BLaER1 treated with 17β-estradiol and CSF1 and Interleukin-3, amounts not matched to agents 10 nM and 100 nM (cell line): ENCODE results near the gene HOXB6.
A peak's percentile ranks its signal among the peaks of the same experiment; 100 is the strongest.

ENCODE experiments used
- H3K27ac ChIP-seq, 11 experiments: shearing (Covaris generic); formaldehyde crosslinking; 2 replicates each; pipeline ENCODE4 v1.8.1; 2022
- H3K27me3 ChIP-seq, 11 experiments: shearing (Covaris generic); formaldehyde crosslinking; 2 replicates each; pipeline ENCODE4 v1.8.1; 2022
- H3K36me3 ChIP-seq, 11 experiments: shearing (Covaris generic); formaldehyde crosslinking; 2 replicates each; pipeline ENCODE4 v1.8.1; 2022
- H3K4me1 ChIP-seq, 10 experiments: shearing (Covaris generic); formaldehyde crosslinking; 2 replicates each; pipeline ENCODE4 v1.8.1; 2022
- H3K4me2 ChIP-seq, 11 experiments: shearing (Covaris generic); formaldehyde crosslinking; 2 replicates each; pipeline ENCODE4 v1.8.1; 2022
- H3K4me3 ChIP-seq, 10 experiments: shearing (Covaris generic); formaldehyde crosslinking; 2 replicates each; pipeline ENCODE4 v1.8.1; 2022
- H3K9ac ChIP-seq, 11 experiments: shearing (Covaris generic); formaldehyde crosslinking; 2 replicates each; pipeline ENCODE4 v1.8.1; 2022
- H3K9me3 ChIP-seq, 11 experiments: shearing (Covaris generic); formaldehyde crosslinking; replicated peaks in 1 of 11; 2 replicates each; pipeline ENCODE4 v1.8.1; 2022
- H4K20me1 ChIP-seq, 11 experiments: shearing (Covaris generic); formaldehyde crosslinking; 2 replicates each; pipeline ENCODE4 v1.8.1; 2022
- Cebpa-rat ChIP-seq, 11 experiments: shearing (Covaris generic); IDR thresholded peaks; 2 replicates each; pipeline ENCODE4 v1.8.1; 2022

Gene HOXB6

GRCh38 chr17:48630925-48631692 lies 26.3 kb upstream of the HOXB6 start:
- Histone ChIP-seq H3K36me3 (no peaks in the 10 kb centered on the region), H3K9me3 (peaks cover 0 to 7% (median 0%) of the 10 kb centered on the region in 11 experiments; a peak in 1 of 22 replicates), H3K27ac (no peak overlapping the region), H3K9ac (no peak overlapping the region), H3K27me3 (peaks cover 100% of the 10 kb centered on the region in 11 experiments), H3K4me2 (no peak overlapping the region), H4K20me1 (peaks cover 0 to 97% (median 92%) of the 10 kb centered on the region in 11 experiments; a peak in 16 of 22 replicates), H3K4me1 (peaks cover 0 to 6% (median 0%) of the 10 kb centered on the region in 10 experiments; a peak in 3 of 20 replicates), H3K4me3 (no peak overlapping the region)
- TF ChIP-seq Cebpa-rat (IDR thresholded peaks at IDR 0.05), result peak in 2 of 11 experiments; percentile 17 to 55; a peak in 2 of 22 replicates

GRCh38 chr17:48630009-48630924 lies 25.5 kb upstream of the HOXB6 start:
- Histone ChIP-seq H4K20me1 (peaks cover 0 to 97% (median 92%) of the 10 kb centered on the region in 11 experiments; a peak in 18 of 22 replicates), H3K4me1 (peaks cover 8 to 13% (median 8%) of the 10 kb centered on the region in 10 experiments; a peak in 13 of 20 replicates), H3K4me2 (no peak overlapping the region), H3K4me3 (no peak overlapping the region), H3K27me3 (peaks cover 100% of the 10 kb centered on the region in 11 experiments), H3K9ac (no peak overlapping the region), H3K9me3 (peaks cover 0 to 7% (median 0%) of the 10 kb centered on the region in 11 experiments; a peak in 1 of 22 replicates), H3K36me3 (no peaks in the 10 kb centered on the region), H3K27ac (no peak overlapping the region)
- no peak for TF ChIP-seq Cebpa-rat (IDR thresholded peaks at IDR 0.05)

DNA sequence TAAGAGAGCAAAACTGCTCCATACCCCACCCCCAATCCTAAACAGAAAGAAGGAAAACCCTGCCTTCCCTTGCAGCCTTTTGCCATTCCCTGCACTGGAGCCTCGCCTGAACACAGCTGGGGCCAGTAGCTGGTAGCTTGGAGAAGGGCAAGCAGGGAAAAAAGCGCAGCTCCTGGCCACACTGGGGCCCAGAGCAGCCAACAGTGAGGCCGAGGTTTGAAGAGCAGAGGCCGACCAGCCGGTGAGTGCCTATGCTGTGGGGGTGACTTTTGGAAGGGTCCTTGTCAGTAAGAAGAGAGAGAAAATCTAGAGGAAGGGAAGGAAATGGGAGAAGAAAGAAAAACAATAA lies 24.6 kb upstream of the HOXB6 start:
- Histone ChIP-seq H4K20me1 (peaks cover 0 to 97% (median 92%) of the 10 kb centered on the region in 11 experiments; a peak in 18 of 22 replicates), H3K4me1 (peaks cover 9 to 18% (median 14%) of the 10 kb centered on the region in 10 experiments; a peak in 13 of 20 replicates), H3K9me3 (peaks cover 0 to 7% (median 0%) of the 10 kb centered on the region in 11 experiments; a peak in 1 of 22 replicates), H3K27ac (no peak overlapping the region), H3K4me3 (no peak overlapping the region), H3K9ac (no peak overlapping the region), H3K36me3 (no peaks in the 10 kb centered on the region), H3K27me3 (peaks cover 100% of the 10 kb centered on the region in 11 experiments), H3K4me2 (no peak overlapping the region)
- TF ChIP-seq Cebpa-rat (IDR thresholded peaks at IDR 0.05), result no peak

DNA sequence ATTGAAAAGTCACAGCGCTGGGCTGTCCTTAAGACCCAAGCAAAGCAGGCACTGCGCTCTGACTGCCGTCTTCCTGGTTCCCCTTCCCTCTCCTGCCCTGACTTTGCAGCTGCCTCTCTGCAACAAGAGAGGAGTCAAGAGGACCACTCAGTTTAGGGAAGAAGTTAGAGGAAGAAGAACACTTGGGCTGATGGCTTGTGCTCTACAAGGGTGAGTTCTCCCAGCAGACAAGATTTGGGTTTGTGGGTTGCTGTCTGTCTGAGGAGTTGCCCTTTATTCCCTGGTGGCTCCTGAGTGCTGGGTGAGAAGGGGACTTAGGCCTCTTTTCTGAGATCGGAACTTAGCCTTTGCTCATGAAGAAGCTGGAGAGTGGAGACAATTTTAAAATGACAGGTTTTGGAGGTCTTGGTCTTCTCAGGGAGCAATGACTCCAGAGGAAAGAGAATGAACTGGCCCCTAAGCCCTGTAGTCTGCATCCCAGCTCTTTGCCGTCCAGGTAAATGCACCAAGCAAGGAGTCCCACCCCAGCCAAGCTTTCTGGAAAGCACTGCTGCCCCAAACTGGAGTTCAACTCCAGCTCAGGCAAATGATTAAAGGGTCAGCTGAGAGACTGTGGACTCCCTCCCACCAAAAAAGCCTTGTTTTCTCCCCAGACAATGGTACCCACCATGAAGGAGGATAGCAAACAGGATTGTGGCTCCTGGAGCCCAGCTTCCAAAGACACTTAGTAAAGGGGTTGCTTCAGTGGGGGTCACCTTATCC lies 24.0 kb upstream of the HOXB6 start:
- H3K4me2 ChIP-seq, result no peak overlapping the region
- H3K9me3 ChIP-seq, result peaks cover 0 to 3% (median 0%) of the 10 kb centered on the region in 11 experiments; a peak in 1 of 22 replicates
- no peaks in the 10 kb centered on the region for H3K36me3 ChIP-seq
- peaks cover 100% of the 10 kb centered on the region in 11 experiments for H3K27me3 ChIP-seq
- peaks cover 0 to 97% (median 93%) of the 10 kb centered on the region in 11 experiments; a peak in 18 of 22 replicates for H4K20me1 ChIP-seq
- no peak overlapping the region for H3K4me3 ChIP-seq
- no peak for TF ChIP-seq Cebpa-rat (IDR thresholded peaks at IDR 0.05)
- H3K27ac ChIP-seq, result no peak overlapping the region
- H3K4me1 ChIP-seq, result peaks cover 9 to 18% (median 14%) of the 10 kb centered on the region in 10 experiments; a peak in 13 of 20 replicates
- H3K9ac ChIP-seq, result no peak overlapping the region

DNA sequence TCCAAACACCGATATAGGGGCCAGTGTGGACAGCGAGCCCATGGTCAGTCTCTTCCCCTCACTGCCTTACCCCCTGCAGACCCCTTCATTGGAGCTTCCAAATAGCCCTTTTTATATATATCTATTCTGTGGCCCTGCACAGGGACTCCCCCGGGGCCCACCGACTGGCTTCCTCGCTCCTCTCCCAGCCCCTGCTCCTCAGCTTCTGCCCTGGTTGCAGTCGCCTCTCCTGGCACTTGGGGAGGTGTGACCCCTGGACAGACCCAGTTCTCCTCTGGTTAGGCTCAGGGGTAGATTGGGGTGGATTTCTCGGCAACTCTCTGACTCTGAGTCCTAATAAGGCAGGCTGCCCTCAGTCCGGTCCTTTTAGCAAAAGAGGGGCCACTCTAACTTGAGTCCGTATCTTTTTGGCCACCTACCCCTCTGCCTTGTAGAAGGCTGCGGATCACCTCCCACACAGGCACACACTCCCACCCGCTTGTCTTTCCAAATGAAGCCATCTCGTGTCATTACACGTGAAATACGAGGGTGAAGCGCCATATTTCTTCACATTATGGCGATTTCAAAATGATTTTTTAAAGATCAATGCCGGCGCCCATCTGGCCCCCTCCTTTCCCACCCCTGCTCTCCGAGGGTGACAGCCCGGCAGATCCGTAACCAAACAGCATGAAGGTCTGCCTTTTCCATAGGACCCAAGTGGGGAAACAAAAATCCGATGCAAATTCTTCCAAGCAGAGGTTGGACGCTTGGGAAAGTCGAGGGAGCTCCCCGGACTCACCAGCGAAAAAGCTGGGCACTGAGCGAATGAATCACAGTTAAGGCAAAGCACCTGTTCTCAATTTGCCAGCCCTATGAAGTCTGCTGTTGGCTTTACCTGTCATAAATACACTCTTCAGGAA lies 23.1 kb upstream of the HOXB6 start:
- peaks cover 0 to 97% (median 93%) of the 10 kb centered on the region in 11 experiments; a peak in 18 of 22 replicates for H4K20me1 ChIP-seq
- H3K4me1 ChIP-seq, result peaks cover 9 to 18% (median 14%) of the 10 kb centered on the region in 10 experiments; a peak in 13 of 20 replicates
- H3K4me2 ChIP-seq, result no peak overlapping the region
- no peak overlapping the region for H3K4me3 ChIP-seq
- no peak overlapping the region for H3K27ac ChIP-seq
- TF ChIP-seq Cebpa-rat (IDR thresholded peaks at IDR 0.05), result no peak
- H3K36me3 ChIP-seq, result no peaks in the 10 kb centered on the region
- no peaks in the 10 kb centered on the region for H3K9me3 ChIP-seq
- H3K27me3 ChIP-seq, result peaks cover 100% of the 10 kb centered on the region in 11 experiments
- no peak overlapping the region for H3K9ac ChIP-seq

DNA sequence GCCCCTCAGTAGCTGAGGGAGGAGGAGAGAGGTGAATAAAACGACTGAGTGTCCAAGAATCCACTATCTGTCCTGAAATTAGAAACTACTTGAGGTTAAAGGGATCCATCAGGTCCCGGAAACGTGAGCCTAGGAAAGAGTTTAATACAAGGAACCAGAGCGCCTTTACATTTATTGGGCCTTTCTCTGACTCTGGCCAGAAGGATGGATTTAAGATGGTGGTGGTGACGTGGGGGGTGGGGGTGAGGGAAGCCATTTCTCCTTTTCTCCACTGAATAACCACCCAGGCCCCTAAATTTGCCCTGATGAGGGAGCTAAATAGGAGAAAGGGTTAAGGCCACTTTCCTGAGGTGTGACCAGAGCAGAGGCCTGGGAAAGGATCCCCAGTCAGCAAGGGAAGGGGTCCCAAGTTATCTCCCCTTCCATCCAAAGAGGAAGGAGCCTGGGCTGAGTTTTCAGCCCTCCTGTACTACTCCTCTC lies 22.4 kb upstream of the HOXB6 start:
- no peak overlapping the region for H3K4me2 ChIP-seq
- no peak for TF ChIP-seq Cebpa-rat (IDR thresholded peaks at IDR 0.05)
- no peaks in the 10 kb centered on the region for H3K36me3 ChIP-seq
- H4K20me1 ChIP-seq, result peaks cover 0 to 98% (median 93%) of the 10 kb centered on the region in 11 experiments; a peak in 18 of 22 replicates
- no peaks in the 10 kb centered on the region for H3K9me3 ChIP-seq
- peaks cover 100% of the 10 kb centered on the region in 11 experiments for H3K27me3 ChIP-seq
- H3K27ac ChIP-seq, result no peak overlapping the region
- H3K4me3 ChIP-seq, result no peak overlapping the region
- no peak overlapping the region for H3K9ac ChIP-seq
- peaks cover 9 to 18% (median 14%) of the 10 kb centered on the region in 10 experiments; a peak in 13 of 20 replicates for H3K4me1 ChIP-seq

DNA sequence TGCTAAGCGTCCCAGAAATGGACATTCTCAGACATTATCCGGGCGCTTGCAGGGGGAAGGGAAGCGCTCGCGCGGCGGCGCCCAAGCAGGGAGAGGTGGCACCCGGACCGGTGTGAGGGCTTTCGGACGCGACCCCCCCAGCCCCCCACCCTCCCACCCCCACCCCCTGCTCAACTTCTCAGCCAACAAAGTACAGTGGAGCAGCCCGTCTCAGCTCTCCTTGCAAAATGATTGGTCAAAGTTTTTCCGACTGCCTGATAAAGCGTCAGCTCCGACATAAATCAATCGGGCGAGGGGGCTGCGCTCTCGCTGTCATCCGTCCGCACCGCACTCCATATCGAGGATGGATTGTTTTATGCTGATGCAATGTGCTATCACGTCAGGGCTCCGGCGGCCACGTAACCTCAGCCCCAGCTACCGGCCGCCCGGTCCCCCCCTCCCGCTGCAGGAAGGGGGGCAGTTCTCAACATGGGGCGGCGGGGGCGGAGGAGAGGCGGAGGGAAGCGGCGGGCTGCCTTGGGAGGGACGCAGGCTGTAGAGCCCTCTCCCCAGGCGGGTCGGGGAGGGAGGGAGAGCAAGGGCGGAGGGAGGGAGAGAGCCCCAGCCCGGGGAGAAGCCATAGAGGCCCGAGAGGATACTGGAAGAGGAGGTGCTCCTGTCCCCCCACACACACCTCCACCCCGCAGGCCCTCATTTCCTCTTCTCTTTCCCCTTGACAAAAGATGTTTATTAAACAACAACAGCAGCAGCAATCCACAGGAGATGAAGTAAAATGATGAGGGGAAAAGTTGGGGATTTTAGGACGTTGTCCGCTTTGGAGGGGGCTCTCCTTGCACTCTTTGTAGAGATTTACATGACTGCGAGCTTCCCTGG lies 21.7 kb upstream of the HOXB6 start, which contains the start of gene HOXB9:
HOXB9 (minus strand) TSS at position 114 of the 873 bp plus-strand sequence; CDS start at position 25, 89 bp downstream.
- H3K9me3 ChIP-seq, result no peaks in the 10 kb centered on the region
- peaks cover 0 to 98% (median 93%) of the 10 kb centered on the region in 11 experiments; a peak in 18 of 22 replicates for H4K20me1 ChIP-seq
- H3K36me3 ChIP-seq, result no peaks in the 10 kb centered on the region
- peak within 1 kb of the TSS; percentile 1 to 58 (median 46); a peak in 16 of 20 replicates for H3K4me3 ChIP-seq
- H3K27ac ChIP-seq, result no peak within 1 kb of the TSS
- TF ChIP-seq Cebpa-rat (IDR thresholded peaks at IDR 0.05), result no peak
- H3K4me1 ChIP-seq, result peaks cover 9 to 18% (median 14%) of the 10 kb centered on the region in 10 experiments; a peak in 13 of 20 replicates
- peaks cover 100% of the 10 kb centered on the region in 11 experiments for H3K27me3 ChIP-seq
- peak within 1 kb of the TSS; percentile 32 to 100 (median 66) for H3K4me2 ChIP-seq
- peak within 1 kb of the TSS in 2 of 11 experiments; percentile 13 to 15; a peak in 1 of 22 replicates for H3K9ac ChIP-seq
